Putamen (tissue), 1 donor: Measurements from ENCODE around the gene HIGD1C.
"Not testable (repeated sequence)": the region's sequence is repeated elsewhere in the genome, so short reads cannot be mapped to it uniquely, and the experiment has no call there.

ENCODE experiments used
- DNase-seq: peaks from one replicate; pipeline ENCODE4 v3.0.0-alpha.2; 2016; ENCODE audit warnings: low spot score

The HIGD1C gene

DNA sequence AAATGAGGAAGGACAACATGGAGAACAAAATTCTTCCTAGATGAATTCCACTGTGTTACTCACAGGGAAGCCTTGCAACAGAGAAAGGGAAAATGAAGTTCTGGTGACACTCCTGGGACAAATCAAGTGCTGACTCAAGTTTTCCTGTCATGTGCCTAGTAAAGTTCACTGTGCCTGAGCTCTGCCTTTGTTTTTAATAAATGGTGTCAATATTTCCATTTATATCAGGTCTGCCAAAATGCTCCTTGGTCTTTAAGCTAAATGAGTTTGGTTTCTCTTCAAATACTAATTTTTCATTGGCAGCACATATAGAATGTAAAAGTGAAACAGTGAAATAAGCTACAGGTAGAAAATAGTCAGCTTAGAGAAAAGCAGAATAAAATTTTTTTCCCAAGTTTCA is 33.0 kb downstream of the HIGD1C start:
- DNase-seq = no peak

DNA sequence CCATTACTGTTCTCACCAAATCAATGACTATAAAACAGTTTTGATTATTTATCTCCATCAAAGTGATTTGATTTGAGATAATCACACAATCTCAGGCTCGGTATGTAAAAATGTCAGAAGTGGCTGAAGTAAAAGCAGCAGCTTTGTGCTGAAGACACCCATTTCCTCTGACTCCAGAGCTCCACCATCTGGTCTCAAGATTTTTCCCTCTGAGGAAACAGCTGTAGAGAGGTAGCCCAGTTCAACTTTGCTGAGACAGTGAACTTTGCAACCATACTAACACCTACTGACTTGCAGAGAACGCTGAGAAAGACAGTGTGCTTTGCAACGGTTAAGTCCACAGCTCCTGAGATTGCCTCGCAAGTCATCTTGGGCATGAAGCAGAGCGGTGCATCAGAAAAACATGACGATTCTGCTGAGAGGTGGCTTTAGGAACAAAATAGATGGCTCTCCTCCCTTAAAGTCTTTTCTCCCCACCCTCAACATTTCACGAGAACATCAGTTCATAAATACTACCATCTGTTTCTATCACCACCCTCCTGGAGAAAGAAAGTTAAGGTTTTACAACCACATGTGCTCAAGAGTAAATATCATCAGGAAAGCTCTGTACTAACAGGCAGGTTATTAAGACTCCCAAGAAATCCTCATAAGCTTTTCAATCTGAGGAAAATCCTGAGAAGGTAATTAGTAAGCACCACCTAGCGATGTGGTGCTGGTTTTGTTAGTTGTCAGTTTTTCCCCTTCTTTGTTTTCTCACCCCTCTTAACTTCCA is 34.8 kb downstream of the HIGD1C start:
- peak; percentile 70 for DNase-seq

- DNase-seq = no peak
These were observed 35.7 kb downstream of the HIGD1C start for GRCh38 chr12:50988051-50988450.

DNA sequence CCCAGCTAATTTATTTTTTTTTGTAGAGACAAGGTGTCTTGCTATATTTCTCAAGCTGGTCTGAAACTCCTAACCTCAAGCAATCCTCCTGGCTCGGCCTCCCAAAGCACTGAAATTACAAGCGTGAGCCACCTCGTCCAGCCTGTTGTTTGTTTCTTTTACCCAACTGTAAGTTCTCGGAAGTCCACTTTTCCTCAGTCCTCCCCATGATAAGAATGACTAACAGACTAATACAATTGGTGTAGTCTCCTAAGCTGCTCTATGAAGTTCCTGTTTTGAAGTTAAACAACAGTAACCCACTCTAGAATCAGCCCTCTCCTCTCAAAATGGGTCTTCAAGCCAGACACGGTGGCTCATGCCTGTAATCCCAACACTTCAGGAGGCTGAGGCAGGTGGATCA is 36.5 kb downstream of the HIGD1C start:
- no peak for DNase-seq

DNA sequence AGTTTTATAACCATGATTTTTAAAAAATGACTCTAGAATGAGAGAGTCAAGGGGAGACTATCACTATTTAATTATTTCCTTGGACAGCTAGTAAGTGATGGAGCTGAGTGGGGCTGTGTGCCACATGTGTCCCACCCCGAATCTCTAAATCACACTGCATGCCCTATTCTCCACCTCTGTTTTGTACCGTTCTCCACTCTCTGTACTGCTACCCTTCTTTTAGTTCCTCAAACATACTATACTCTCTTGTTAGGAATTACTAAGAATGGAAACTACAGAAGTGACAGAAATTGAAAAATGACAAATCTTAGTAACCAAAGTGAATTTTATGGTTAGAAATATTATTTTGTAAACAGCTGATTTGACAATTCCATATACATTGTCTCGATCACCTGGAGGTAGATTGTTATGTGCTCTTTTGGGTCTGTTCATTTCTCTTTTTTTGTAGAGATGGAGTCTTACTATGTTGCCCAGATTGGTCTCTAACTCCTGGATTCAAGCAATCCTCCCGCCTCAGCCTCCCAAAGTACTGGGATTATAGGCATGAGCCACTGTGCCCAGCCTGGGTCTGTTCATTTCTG is 37.9 kb downstream of the HIGD1C start:
- DNase-seq = no peak

- DNase-seq = no peak
These were observed 38.4 kb downstream of the HIGD1C start for GRCh38 chr12:50990791-50991190.

- DNase-seq = no peak
These were observed 38.9 kb downstream of the HIGD1C start for GRCh38 chr12:50991291-50991690.

GRCh38 chr12:50992819-50993218 is 40.5 kb downstream of the HIGD1C start:
- DNase-seq = peak; percentile 55

DNA sequence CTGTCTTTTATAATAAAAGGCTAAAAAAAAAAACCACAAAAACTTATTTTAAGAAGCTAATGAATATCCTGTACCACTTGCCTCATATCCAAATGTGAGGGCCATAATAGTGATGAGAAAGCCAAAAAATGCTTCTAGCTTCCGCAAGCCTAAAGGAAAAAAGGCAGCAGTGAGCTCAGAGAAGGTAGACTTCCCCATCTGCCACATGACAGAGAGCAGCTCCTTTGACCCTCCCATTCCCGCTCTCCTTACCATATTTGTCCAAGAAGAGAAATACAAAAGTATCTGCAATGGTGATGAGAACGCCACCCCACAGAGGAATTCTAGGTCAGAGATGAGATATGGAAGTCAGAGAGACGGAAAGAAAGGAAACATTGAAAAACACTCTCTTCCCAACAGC is 46.7 kb downstream of the HIGD1C start:
- DNase-seq = no peak

GRCh38 chr12:51000245-51000644 is 47.9 kb downstream of the HIGD1C start:
- DNase-seq = no peak

GRCh38 chr12:51001799-51002198 is 49.5 kb downstream of the HIGD1C start:
- no peak for DNase-seq

DNA sequence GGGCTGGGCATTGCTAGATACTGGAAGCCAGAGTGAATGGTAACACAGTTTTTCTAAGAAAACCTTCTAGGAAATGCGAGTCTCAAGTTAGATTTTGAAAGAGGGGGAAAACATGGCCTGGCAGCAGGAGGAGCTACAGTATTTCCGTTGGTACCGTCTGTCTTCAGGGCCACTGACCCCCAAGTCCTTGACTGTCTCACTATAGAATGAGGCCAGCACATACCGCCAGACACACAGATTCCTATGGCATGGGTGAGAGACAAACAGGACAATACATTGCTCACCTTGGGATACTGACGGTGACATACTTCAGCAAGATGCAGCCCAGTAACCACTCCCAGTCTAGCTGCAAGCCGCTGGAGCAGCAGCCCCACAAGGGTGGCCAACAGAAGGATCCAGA is 52.2 kb downstream of the HIGD1C start:
- DNase-seq = no peak

GRCh38 chr12:51005030-51005429 is 52.7 kb downstream of the HIGD1C start:
- DNase-seq = no peak

GRCh38 chr12:51005671-51006070 is 53.3 kb downstream of the HIGD1C start:
- no peak for DNase-seq

GRCh38 chr12:51008329-51009055 is 56.1 kb downstream of the HIGD1C start:
- no peak for DNase-seq

- DNase-seq = peak; percentile 88
These were observed 56.7 kb downstream of the HIGD1C start for GRCh38 chr12:51009056-51009440.

DNA sequence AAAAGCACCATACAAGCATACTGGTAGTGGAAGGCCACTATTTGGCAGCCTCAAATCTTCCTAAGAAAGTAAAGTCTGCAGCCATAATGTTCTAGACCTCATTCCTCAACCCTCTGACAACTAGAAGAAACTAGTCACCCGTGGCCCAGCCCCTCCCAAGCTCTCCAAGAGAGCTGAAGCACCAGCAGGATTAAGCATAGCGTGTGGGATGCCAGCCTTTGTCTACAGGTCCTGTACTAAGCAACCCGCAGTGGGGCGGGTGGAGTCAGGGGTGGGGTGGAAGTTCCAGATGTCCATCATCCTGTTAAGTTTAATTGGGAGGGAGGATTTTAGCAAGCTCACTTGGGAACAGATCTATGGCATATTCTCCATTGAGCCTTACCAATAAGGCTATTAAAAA is 59.6 kb downstream of the HIGD1C start:
- DNase-seq = no peak

DNA sequence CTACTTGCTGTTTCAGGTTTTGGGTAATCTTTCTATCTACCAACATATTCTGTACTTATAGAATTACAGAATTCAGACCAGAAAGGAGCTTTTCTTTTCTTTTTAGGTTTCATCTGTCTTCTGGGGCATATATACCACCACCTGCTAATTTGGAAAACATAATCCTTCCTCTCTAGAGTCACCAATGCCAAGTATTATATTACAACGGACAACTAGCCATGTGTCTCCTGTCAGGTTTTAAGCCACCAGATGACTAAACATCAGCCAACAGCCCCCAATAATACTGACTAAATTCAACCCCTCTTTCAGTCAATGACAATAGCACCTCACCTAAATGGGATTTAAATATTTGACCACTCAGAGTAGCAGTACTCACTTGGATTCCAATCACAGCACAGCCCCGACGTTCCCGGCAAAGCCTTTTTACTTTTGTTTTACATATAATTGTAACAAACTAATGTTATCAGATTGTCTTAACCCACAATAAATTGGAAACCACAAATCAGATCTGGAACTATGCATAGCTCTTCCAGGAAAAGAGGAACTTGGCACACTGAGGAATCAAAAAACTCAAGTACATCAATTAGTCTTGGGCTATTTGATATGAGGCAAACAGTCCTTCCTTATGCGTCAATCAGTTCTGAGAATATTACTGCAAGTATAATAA is 60.4 kb downstream of the HIGD1C start:
- DNase-seq = no peak

DNA sequence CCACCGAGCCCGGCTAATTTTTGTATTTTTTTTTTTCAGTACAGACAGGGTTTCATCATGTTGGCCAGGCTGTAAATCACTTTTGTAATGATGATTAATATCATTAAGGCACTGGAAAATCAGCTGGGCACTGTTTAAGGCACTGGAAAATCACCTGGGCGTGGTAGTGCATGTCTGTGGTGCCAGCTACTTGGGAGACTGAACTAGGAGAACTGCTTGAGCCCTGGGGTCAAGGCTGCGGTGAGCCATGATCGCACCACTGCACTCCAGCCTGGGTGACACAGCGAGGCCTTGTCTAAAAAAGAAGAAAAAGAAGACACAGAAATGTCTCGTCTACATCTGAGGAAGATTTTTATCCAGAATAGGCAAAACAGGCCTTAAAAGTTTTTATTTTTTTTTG is 61.1 kb downstream of the HIGD1C start:
- DNase-seq = no peak

DNA sequence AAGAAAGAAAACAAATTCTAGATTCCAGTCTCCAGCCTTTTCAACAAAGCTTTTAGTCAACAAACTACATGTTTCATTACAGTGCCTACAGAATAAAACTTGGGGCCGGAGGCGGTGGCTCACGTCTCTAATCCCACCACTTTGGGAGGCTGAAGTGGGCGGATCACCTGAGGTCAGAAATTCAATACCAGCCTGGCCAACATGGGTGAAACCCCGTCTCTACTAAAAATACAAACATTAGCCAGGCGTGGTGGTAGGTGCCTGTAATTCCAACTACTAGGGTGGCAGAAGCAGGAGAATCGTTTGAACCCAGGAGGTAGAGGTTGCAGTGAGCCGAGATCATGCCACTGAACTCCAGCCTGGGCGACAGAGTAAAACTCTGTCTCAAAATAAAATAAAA is 62.1 kb downstream of the HIGD1C start:
- not testable (repeated sequence) for DNase-seq

DNA sequence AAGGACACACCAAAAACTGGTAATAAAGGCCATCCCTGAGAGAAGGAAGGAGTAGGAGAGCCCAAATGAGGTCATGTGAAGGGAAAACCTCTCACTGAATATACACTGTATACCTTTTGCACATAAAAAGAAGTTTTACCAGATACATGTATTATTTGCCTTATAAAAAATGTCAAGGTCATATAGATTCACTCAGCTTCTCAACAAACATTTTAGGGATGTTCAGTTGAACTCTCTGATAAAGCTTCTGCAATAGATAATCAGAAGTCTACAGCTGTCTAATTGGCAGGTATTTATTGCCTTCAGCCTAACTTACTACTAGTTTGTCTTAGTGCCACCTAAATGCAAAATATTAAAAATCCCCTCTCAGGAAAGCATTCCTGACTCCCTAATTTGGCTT is 65.1 kb downstream of the HIGD1C start:
- no peak for DNase-seq

GRCh38 chr12:51018956-51019355 is 66.6 kb downstream of the HIGD1C start:
- DNase-seq = no peak

DNA sequence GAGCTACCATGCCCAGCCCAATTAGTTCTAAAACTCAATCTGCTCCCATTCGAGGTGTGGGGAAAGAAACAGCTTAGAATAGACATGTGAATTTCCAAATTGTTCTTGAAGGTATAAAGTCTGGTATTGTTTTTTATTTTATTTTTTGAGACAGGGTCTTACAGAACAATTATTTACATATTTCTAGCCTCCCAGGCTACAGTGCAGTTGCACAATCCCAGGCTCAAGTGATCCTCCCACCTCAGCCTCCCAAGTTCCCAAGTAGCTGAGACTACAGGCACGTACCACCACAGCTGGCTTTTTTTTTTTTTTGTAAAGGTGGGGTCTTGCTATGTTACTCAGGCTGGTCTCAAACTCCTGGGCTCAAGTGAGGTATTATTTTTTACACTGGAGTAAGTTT is 67.6 kb downstream of the HIGD1C start:
- no peak for DNase-seq
